GM04504 (cell line): ENCODE results near the gene ADAMTS14.
A peak's percentile ranks its signal among the peaks of the same experiment; 100 is the strongest.
"Not testable (repeated sequence)": the region's sequence is repeated elsewhere in the genome, so short reads cannot be mapped to it uniquely, and the experiment has no call there.

Source experiments
- DNase-seq: peaks from one replicate; pipeline ENCODE4 v3.0.0-alpha.2; 2012; ENCODE audit warnings: low read depth

The ADAMTS14 gene

DNA sequence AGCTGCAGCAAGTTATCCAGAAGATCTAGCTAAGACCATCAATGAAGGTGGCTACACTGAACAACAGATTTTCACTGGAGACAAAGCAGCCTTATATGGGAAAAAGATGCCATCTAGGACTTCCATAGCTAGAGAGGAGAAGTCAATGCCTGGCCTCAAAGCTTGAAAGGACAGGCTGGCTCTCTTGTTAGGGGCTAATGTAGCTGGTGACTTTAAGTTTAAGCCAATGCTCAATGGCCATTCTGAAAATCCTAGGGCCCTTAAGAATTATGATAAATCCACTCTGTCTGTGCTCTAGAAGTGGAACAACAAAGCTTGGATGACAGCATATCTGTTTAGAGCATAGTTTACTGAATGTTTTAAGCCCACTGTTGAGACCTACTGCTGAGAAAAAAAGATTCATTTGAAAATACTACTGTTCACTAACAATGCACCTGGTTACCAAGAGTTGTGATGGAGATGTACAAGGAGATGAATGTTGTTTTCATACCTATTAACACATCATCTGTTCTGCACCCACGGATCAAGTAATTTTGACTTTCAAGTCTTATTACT, 13.6 kb upstream of the ADAMTS14 start:
- DNase-seq: no peak

DNA sequence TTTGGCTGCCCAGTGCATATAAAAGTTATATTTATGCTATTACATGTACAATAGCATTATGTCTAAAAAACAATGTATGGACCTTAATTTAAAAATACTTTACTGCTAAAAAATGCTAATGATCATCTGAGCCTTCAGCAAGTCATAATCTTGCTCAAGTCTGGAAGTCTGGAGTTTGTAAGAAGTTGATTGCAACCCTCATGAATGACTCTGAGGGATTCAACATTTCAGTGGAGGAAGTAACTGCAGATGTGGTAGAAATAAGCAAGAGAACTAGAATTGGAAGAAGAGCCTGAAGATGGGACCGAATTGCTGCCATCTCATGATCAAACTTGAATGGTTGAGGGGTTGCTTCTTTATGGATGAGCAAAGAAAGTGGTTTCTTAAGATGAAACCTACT, 13.0 kb upstream of the ADAMTS14 start:
- no peak for DNase-seq

DNA sequence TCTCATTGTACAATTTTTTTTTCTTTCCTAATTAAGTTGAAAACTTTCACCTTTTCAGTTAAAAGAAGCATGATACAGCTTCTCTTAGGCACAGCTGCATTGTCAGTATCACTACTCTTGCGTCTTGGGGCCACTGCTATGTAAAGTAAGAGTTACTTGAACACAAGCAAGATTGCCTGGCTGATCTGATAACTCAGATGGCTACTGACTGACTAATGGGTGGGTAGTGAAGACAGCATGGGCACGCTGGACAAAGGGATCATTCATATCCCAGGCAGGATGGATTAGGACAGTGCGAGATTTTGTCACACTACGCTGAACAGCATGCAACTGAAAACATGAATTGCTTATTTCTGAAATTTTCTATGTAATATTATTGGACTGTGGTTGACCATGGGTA, 11.6 kb upstream of the ADAMTS14 start:
- no peak for DNase-seq

DNA sequence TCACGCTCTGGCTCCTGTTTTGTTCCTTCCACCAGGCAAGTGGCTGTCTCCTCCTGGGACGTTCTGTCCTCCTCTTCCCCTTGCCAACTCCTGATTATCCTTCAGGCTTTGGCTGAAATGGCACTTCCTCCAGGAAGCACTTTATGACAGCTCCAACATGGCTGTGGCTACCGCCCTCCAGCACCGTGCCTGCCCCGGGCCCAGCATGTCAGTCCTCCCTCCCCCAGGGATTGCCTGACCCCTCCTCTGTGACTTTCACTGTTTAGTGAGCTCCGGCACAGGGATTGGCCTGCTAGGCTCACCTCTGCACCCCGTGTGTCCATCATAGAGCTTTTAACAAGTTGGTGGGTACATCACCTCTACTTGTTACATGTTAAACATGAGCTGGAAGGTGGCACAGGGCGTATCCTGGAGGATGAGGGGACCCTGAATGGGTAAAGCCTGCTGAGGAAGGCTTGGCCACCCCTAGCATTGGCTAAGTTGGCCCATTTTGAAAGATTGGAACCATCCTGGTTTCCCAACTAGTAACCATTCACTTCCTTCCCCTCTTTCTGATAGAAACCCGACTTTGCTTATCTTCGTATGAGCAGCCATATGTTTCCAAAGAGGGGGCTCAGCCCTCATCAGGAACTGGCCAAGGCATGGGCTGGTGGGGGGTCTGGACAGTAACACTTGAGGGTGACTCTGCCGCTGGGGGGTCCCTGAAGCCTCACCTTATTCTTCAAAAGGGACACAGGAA, 10.5 kb upstream of the ADAMTS14 start:
- no peak for DNase-seq

DNA sequence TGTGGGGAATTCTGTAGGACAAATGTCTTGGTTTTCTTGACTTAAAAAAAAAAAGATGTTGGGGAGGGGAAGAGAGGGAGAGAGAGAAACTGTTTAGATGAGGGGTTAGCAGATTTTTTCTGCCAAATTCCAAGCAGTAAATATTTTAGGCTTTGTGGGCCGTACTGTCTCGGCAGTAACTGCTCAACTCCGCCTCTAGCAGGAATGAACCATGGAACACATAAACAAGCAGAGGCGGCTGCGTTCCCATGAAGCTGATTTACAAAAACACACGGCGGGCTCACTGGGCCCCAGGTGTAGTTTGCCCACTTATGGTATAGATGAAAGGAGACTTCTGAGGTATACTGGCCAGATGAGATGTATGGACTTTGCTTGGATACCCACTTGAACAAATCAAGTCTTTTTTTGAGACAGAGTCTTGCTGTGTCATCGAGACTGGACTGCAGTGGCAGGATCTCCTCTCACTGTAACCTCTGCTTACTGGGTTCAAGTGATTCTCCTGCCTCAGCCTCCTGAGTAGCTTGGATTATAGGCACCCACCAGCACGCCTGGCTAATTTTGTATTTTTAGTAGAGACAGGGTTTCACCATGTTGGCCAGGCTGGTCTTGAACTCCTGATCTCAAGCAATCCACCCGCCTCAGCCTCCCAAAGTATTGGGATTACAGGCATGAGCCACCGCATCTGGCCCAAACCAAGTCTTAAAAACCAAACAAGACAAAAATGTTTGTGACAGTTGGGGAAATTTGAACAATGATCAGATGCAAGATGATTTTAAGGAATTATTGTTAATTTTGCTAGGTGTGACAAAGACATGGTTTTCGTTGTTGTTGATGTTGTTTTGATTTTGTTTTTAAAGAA, 9.7 kb upstream of the ADAMTS14 start:
- no peak for DNase-seq

DNA sequence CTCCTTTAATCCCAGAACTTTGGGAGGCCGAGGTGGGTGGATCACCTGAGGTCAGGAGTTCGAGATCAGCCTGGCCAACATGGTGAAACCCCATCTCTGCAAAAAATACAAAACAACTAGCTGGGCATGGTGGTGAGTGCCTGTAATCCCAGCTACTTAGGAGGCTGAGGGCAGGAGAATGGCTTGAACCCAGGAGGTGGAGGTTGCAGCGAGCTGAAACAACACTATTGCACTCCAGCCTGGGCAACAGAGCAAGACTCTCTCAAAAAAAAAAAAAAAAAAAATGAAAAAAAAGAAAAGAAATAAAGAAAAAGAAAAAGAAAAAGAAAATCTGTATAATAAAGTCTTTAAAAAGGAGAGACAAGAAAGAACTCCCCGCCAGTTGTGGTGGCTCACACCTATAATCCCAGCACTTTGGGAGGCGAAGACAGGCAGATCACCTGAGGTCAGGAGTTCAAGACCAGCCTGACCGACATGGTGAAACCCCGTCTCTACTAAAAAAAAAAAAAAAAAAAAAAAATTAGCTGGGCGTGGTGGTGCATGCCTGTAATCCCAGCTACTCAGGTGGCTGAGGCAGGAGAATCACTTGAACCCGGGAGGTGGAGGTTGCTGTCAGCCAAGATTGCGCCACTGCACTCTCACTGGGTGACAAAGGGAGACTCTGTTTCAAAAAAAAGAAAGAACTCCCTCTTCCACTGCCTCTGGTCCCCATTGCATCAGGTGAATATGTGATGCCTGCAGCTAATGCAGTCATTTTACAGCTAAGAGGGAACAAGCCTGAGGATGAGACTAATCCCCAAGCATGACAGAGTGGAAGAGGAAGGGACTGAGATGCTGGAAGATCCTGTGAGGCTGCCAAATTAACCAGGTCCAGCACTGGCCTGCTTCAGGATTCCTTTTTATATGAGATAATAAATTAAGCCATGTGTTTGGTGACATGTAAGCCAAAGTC, 8.6 kb upstream of the ADAMTS14 start:
- not testable (repeated sequence) for DNase-seq

DNA sequence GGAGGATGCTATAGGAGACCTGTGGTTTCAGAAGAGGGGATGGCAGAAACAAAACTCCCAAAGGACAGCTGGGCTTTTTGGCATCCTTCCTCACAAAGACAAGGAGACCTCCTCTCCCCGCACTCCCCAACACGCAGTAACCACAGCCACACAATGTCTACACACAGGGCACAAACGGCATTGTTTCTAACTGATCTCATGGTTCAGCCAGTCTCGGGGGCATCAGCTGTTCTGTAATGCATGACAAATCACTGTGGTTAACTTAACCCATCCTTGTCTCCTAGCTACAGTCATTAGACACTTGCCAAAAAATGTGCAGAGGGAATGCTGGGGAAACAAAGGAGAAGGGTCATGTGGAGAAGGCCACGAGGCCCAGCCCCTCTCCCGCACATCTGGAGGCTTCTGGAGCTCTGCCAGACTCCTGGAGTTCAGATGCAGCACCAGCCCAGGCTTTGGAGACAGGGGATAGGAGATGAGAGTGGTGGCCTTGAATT, 7.6 kb upstream of the ADAMTS14 start:
- peak; percentile 96 for DNase-seq

DNA sequence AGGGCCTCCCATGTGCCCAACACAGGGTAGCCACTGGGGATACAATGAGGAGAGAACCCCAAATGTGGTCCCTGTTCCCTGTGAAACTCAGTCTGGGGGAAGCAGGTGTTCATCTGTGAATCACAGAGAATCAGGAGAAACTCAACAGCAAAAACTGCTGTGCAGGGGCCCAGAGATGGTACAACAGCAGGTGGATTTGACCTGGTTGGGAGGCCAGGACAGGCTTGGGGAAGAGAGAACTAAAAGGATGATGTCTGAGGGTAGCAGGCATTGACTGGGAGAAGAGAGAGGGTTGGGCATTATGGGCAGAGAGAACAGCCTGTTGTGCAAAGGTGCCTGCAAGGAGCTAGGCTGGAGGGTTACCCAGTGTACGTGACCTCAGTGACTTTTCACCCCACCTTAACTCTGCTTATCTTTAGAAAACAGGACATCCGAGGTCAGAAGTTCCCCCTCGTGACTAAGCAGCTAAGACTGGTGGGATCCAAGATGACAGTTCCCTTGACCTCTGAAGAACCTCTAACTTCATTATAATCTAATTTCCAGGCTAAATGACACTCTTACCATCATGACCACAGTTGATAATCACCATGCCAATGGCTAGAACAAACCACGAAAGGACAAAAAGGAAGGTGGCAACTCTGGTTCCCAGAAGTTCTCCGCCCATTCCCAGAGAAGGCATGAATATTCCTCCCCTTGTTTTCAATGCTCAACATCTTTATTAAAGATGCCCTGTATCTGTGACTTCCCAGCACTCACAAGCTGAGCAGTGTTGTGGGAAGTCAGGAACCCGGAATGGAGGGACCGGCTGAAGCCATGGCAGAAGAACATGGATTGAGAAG, 5.1 kb upstream of the ADAMTS14 start:
- DNase-seq: no peak

DNA sequence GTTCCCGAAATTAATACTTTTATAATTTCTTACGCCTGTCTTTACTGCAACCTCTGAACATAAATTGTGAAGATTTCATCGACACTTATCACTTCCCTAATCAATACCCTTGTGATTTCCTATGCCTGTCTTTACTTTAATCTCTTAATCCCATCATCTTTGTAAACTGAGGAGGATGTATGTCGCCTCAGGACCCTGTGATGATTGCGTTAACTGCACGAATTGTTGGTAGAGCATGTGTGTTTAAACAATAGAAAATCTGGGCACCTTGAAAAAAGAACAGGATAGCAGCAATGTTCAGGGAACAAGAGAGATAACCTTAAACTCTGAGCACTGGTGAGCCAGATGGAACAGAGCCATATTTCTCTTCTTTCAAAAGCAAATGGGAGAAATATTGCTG, 4.5 kb upstream of the ADAMTS14 start:
- not testable (repeated sequence) for DNase-seq

DNA sequence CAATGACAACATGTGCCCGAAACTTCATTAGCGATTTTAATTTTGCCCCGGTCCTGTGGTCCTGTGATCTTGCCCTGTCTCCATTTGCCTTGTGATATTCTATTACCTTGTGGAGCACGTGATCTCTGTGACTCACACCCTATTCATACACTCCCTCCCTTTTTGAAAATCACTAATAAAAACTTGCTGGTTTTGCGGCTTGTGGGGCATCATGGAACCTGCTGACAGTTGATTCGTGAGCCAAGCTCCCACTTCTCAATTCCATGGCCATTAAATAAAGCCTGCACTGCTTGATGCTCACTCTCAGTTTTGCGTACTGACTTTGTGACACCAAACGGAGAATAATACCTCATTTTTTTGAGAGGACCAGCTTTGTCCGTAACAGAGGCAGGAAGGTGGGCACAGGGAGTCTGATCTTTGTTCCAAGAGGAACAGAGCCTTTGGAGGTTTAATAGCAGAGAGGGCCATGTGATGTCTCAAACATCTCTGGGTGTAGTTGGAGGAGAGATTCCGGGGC, 3.8 kb upstream of the ADAMTS14 start:
- DNase-seq: no peak

DNA sequence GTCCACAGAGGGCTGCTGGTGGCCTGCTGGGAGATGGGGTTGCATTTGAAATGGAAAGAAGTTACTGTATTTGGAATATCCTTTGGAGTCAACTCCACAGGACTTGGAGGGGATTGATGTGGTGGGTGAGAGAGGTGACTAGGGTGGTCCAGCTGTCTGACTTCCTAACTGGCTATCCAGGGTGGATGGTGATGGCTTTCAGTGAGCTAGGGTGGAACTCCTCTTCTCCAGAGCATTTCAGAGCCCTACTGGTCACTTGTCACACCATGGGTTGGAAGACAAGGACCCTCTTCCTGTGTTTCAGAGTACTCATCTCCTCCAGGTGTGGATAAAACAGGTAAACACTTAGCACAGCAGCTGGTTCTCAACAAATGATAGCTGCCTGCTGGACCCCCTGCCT, 3.3 kb upstream of the ADAMTS14 start:
- no peak for DNase-seq

DNA sequence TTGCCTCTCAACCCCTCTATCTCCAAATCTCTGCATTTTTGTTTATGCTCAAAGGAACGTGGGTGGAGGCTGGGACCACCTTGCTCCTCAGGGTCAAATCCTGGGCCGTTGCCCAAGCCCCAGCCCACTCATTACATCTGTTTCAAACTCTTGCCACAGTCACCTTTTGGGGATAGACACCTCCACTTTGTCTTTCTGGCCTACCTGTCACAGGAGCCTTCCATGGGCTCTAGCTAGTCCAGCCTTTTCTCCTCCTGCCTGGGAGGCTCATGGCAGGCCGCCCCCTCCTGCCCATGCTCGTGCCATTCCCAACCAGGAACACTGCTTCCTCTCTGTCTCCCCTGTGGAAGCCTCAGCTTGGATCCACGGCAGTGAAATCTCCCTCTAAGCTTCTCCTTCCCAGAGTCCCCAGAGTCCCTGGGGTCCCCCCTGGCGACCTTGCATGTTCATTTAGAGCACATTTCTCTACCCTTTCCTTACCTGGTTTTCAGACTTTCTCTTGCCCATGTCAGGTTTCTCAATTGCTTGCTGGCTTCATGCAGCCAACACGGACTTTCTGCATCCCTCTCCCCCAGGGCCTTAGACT, 2.5 kb upstream of the ADAMTS14 start:
- DNase-seq: no peak

DNA sequence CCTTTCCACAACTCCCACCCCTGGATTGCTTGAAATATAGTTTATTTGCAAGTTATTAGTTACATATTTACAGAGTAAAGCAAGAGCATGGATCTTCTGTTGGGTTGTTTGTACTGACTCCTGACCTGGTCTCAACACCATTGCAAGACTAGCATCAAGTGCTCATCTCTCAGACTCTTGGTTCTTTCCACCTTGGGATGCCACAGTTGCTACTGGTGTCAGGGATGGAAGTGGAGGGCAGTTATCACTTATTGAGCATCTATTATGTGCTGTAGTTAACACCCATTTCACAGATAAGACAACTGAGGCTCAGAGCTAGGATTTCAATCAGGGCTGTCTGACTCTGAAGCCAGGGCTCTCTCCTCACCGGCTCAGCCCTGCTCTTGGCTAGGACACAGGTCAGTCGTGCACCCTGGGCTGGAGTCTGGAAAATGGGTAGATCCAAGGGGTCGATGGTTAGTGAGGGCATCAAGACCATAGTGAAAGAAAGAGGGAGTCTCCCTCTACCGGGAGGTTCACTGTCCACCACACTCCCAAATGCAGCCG, 614 bp upstream of the ADAMTS14 start:
- DNase-seq: no peak

DNA sequence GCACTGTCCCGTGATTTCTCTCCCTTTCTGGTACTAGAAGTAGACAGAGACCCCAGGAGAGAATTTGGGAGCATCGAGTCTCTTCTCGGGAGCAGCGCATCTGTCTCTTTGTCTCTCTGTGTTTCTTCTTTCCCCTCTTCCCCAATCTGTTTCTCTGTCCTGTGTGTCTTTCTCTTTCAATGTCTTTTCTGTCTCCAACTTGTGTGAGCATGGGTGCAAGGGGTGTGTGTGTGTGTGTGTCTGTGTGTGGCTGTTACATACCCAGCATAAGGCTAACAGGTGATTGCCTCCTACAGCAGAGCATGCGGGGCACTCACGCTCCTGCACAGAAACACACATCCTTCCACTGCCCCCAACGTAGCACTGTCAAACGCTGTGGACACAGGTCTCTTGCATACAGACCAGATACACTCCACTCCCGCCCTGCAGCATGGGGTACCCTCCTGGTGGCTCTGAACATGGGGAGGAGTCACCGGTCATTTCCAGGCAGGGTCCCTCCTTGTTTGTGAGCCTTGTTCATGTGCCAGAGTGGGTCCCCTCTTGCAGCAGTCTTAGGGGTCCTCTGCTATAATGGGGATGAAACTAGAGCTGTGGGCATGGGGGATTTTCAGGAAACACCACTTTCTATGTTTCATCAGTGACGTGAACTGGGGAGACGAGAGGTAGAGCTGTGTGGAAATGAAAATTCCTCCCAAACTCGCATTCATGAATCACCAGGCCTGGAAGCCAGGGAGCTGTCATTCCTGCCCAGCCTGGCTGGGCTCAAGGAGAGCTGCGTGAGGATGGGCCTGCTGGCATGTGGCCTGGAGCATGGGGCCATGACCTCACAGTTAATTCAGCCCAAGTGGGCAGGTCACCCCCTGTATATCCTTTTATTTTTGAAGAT, 980 bp downstream of the ADAMTS14 start:
- peak; percentile 82 for DNase-seq

DNA sequence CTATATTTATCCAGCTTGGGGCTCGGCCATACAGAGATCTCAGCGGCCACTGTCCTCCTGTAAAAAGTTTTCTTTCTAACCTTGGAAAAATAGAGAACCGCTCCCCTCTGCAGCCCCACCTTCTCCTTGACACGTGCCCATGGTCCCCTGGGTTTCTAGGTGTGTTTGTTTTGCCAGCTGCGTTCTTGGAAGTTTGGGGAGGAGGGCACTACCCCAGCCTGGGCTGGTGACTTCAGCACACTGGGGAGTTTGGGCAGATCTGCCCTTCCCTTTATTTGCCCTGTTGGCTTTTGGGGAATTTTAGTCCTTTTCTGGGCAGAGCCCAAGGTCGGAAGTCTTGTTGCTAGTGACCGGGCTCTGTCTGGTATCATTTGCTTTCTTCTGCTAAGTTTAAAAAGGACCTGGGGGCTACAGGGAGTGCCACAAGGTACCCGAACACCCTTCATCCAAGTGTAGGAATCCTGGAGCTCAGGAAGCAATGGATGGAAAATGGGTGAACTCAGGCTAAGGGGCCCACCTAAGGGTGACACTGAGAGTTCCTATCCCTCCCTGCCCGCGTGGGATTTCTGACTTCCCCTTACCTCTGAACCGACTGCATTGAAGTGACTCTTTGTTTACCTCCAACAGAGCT, 1.7 kb downstream of the ADAMTS14 start:
- DNase-seq: no peak

DNA sequence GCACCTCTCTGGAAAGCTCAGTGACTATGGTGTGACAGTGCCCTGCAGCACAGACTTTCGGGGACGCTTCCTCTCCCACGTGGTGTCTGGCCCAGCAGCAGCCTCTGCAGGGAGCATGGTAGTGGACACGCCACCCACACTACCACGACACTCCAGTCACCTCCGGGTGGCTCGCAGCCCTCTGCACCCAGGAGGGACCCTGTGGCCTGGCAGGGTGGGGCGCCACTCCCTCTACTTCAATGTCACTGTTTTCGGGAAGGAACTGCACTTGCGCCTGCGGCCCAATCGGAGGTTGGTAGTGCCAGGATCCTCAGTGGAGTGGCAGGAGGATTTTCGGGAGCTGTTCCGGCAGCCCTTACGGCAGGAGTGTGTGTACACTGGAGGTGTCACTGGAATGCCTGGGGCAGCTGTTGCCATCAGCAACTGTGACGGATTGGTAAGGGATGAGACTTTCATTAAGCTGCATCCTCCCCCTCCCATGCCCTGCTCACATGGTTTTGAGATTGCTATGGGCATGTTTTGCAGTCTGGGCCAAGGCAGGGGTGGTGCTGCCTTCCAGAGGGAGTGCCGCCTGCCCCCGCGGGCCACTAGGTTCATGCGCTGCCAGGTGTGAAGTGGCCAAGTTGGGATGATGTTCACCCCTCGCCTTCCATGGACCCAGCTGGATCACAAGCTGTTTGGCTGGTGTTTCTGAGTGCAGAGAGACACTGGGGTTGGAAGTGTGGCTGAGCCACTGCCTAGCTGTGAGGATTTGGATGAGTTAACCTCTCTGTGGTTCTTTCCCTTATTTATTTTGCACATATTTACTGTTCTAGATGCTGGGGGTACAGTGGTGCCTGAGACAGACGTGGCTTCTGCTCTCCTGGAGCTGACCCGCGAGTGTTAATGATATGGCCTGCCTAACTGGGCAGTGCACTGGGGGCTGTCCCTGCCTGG, 2.5 kb downstream of the ADAMTS14 start:
- DNase-seq: no peak

DNA sequence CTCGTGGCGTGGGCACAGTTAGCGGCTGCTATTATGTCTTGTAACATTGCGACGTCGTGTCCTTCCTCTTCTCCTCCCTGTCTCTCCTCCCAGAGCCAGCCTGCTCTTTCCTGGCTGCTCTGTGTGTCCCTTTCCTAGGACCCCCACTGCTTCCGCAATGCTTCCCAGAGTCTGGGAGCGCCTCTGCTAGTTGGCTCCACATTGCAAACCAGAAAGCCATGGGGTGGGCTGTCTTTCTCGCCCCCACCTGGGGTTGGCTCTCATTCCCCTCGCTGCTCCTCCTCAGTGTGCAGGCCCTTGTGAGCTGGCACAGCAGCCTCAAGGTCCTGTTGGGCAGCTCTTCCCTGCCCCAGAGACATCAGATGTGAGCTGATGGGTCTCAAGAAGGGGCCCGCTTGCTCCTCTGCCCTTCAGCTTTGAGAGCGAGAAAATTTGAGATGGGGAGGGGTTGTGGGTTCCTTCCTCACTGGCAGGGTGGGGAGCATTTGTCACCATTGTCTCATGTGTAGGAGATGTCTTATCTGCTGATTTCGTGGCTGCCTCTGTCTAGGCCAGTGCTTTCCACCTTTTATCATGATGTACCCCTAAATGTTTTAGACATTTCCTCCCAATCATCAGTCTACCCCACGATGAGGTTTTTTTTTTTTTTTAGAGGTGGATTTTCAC, 3.3 kb downstream of the ADAMTS14 start:
- no peak for DNase-seq
